ENCODE measurements around the gene KRT14. TPM values are rescaled to one million over a fixed set of nuclear protein-coding genes. Genes with fewer than 3 reads are reported as not detected.
"Not testable (repeated sequence)": the region's sequence is repeated elsewhere in the genome, so short reads cannot be mapped to it uniquely, and the experiment has no call there.

The KRT14 gene
- total and polyA plus RNA-seq, 2 of the 4 experiments (the other 2 are of a cell fraction), result not detected

GRCh38 chr17:41578538-41578937, 8.2 kb downstream of the KRT14 start:
- Histone ChIP-seq H3K4ac (ENCODE audit: low read depth, low read length) (no peak overlapping the region), H3K9ac (ENCODE audit: low read depth, low read length) (no peak overlapping the region), H3K4me3 (ENCODE audit: insufficient read depth, low read depth, low read length) (no peak overlapping the region), H2AFZ (replicated peaks; ENCODE audit: low read length, poor library complexity) (no peak overlapping the region), H3K9me1 (ENCODE audit: insufficient read depth, low read length) (no peaks in the 10 kb centered on the region), H2BK15ac (ENCODE audit: low read depth, low read length) (no peak overlapping the region), H3K14ac (replicated peaks; ENCODE audit: low read depth, low read length) (no peak overlapping the region), H2AK5ac (ENCODE audit: low read depth, low read length) (no peak overlapping the region), H2BK120ac (ENCODE audit: low read depth, low read length) (no peak overlapping the region), H3K23ac (ENCODE audit: low read depth, low read length) (no peak overlapping the region), H3K36me3 (ENCODE audit: control insufficient read depth, insufficient read depth, low read length) (no peaks in the 10 kb centered on the region), H3K79me1 (ENCODE audit: low read depth in 1 of 2, low read length in 2 of 2) (no peaks in the 10 kb centered on the region), H3K4me2 (ENCODE audit: low read depth, low read length) (no peak overlapping the region), H2BK20ac (ENCODE audit: low read depth, low read length) (no peak overlapping the region), H3K27ac (ENCODE audit: insufficient read depth, low read length) (no peak overlapping the region), H2AK9ac (replicated peaks; ENCODE audit: low read depth, low read length, poor library complexity) (no peak overlapping the region), H4K5ac (ENCODE audit: low read depth, low read length) (no peak overlapping the region), H4K91ac (ENCODE audit: insufficient read depth, low read depth, low read length) (no peak overlapping the region), H3K9me3 (ENCODE audit: control insufficient read depth, insufficient read depth, low read length) (no peaks in the 10 kb centered on the region), H4K8ac (ENCODE audit: low read depth in 2 of 2, low read length in 2 of 2) (no peak overlapping the region), H3K18ac (ENCODE audit: low read depth, low read length) (no peak overlapping the region), H2BK5ac (ENCODE audit: low read depth, low read length, poor library complexity, severe bottlenecking) (no peak overlapping the region), H3K27me3 (ENCODE audit: control insufficient read depth, insufficient read depth, low read length) (peaks cover 39% of the 10 kb centered on the region), H3K56ac (ENCODE audit: extremely low read depth, insufficient read depth, low read length) (no peak overlapping the region), H3K4me1 (ENCODE audit: control insufficient read depth, insufficient read depth, low read length) (no peaks in the 10 kb centered on the region), H4K20me1 (ENCODE audit: insufficient read depth, low read length) (no peaks in the 10 kb centered on the region)
- no TSS peak for BruUV-seq (replicated peaks)
- no peak for ATAC-seq (ENCODE audit: low read depth)
- in situ Hi-C loops (cut with MboI; ENCODE audit: low sequenced_read_pairs) (no loop called here), intact Hi-C loops (cut with micrococcal nuclease) (no loop called here), dilution Hi-C loops (cut with HindIII; ENCODE audit: low sequenced_read_pairs, unreplicated experiment) (no loop called here)
- DNase-seq, result no peak
- TF ChIP-seq RFX5 (IDR thresholded peaks at IDR 0.05; ENCODE audit: low read depth, low read length) (no peak), MAFK (IDR thresholded peaks at IDR 0.05; ENCODE audit: low read depth, low read length) (no peak), USF2 (IDR thresholded peaks at IDR 0.05; ENCODE audit: low read depth, low read length) (no peak), BHLHE40 (IDR thresholded peaks at IDR 0.05; ENCODE audit: low read depth, low read length) (no peak)
- WGBS, 2 experiments (ENCODE audit: extremely low coverage in 2 of 2, insufficient read length in 1 of 2), result no CpG with 5 or more reads among the region's 1 CpG
- CTCF ChIA-PET, result no interaction called here
- POLR2A ChIA-PET (ENCODE audit: unreplicated experiment), result no interaction called here

- H3K23ac ChIP-seq (ENCODE audit: low read depth, low read length); H3K4me3 ChIP-seq (ENCODE audit: insufficient read depth, low read depth, low read length); H3K4me2 ChIP-seq (ENCODE audit: low read depth, low read length); POLR2A ChIA-PET (ENCODE audit: unreplicated experiment); H4K20me1 ChIP-seq (ENCODE audit: insufficient read depth, low read length); H2BK20ac ChIP-seq (ENCODE audit: low read depth, low read length); H3K36me3 ChIP-seq (ENCODE audit: control insufficient read depth, insufficient read depth, low read length); H3K27ac ChIP-seq (ENCODE audit: insufficient read depth, low read length); intact Hi-C loops (cut with micrococcal nuclease); H3K18ac ChIP-seq (ENCODE audit: low read depth, low read length); H3K4ac ChIP-seq (ENCODE audit: low read depth, low read length); H3K9me1 ChIP-seq (ENCODE audit: insufficient read depth, low read length); H3K9me3 ChIP-seq (ENCODE audit: control insufficient read depth, insufficient read depth, low read length); H2BK120ac ChIP-seq (ENCODE audit: low read depth, low read length); H2AFZ ChIP-seq (replicated peaks; ENCODE audit: low read length, poor library complexity); dilution Hi-C loops (cut with HindIII; ENCODE audit: low sequenced_read_pairs, unreplicated experiment); H3K56ac ChIP-seq (ENCODE audit: extremely low read depth, insufficient read depth, low read length); H2BK15ac ChIP-seq (ENCODE audit: low read depth, low read length); H3K4me1 ChIP-seq (ENCODE audit: control insufficient read depth, insufficient read depth, low read length); H2AK9ac ChIP-seq (replicated peaks; ENCODE audit: low read depth, low read length, poor library complexity); H3K79me1 ChIP-seq (ENCODE audit: low read depth in 1 of 2, low read length in 2 of 2); DNase-seq; H2AK5ac ChIP-seq (ENCODE audit: low read depth, low read length); H4K8ac ChIP-seq (ENCODE audit: low read depth in 2 of 2, low read length in 2 of 2); H3K9ac ChIP-seq (ENCODE audit: low read depth, low read length); H2BK5ac ChIP-seq (ENCODE audit: low read depth, low read length, poor library complexity, severe bottlenecking); ATAC-seq (ENCODE audit: low read depth); H4K91ac ChIP-seq (ENCODE audit: insufficient read depth, low read depth, low read length); H3K14ac ChIP-seq (replicated peaks; ENCODE audit: low read depth, low read length); in situ Hi-C loops (cut with MboI; ENCODE audit: low sequenced_read_pairs); BruUV-seq (replicated peaks); H4K5ac ChIP-seq (ENCODE audit: low read depth, low read length): not testable (repeated sequence)
- no CpG with 5 or more reads among the region's 4 CpGs for WGBS, 2 experiments (ENCODE audit: extremely low coverage in 2 of 2, insufficient read length in 1 of 2)
- CTCF ChIA-PET, result interaction anchor here (0.6 kb wide), 1 partner anchor 71 kb away, joined by 3 read pairs; no protein-coding TSS in a partner anchor
- peaks cover 56% of the 10 kb centered on the region for H3K27me3 ChIP-seq (ENCODE audit: control insufficient read depth, insufficient read depth, low read length)
Measured at GRCh38 chr17:41576740-41577139, 10.0 kb downstream of the KRT14 start.

Data from IMR-90 (cell line).